HepG2 (cell line): ENCODE data around the gene LRIT2. TPM values are rescaled to one million over a fixed set of nuclear protein-coding genes. Genes with fewer than 3 reads are reported as not detected.

Experiments used
- ATAC-seq: fragments of 200-7000 bp; cut with Tn5 transposase; 3 replicates; pipeline ENCODE4 v1.9.1; 2020; ENCODE audit warnings: mild to moderate bottlenecking, moderate library complexity
- BruUV-seq: library from RNA; stranded (reverse); fragments of 400-500 nt; replicated peaks from 2 replicates; lab custom pipeline; 2021; lab: Mats Ljungman, UMichigan
- CTCF ChIA-PET: fragments of 300-600 bp; formaldehyde crosslinking; extraction: SDS; loops from one replicate; lab custom pipeline; 2021; ENCODE audit warnings: low total read pairs, inconsistent platforms, low intra/inter-chr PET ratio; lab: Yijun Ruan, JAX
- POLR2A ChIA-PET: fragments of 350-600 bp; sonication (Branson Sonifier 250); formaldehyde crosslinking; loops from one replicate; lab custom pipeline; 2020; ENCODE audit warnings: antibody characterized with exemption, inconsistent platforms; lab: Yijun Ruan, JAX
- DNase-seq: peaks from one replicate; pipeline ENCODE4 v3.0.0-alpha.2; 2015; ENCODE audit warnings: low spot score
- FAIRE-seq: peaks from 3 replicates; lab custom pipeline; 2011; peaks lifted over from hg19 to GRCh38; lab: Jason Lieb, UNC
- H2AFZ ChIP-seq: one replicate; pipeline ENCODE4 v1.6.1; 2011; ENCODE audit warnings: low read length, inconsistent platforms
- H3K27ac ChIP-seq: fragments of 300-600 bp; 3 replicates; pipeline ENCODE4 v1.8.0; 2011; ENCODE audit warnings: mixed run types, mild to moderate bottlenecking, mixed read lengths, low read length, inconsistent platforms; ENCODE audit not compliant: insufficient read depth; ENCODE audit errors: extremely low read length
- H3K27me3 ChIP-seq, 2 experiments: fragments of 200-600 bp in 1 of 2; 2 replicates in 1 of 2; 3 replicates in 1 of 2; pipeline versions ENCODE4 v1.6.0 to v1.8.0; 2011; ENCODE audit warnings: low read length in 2 of 2, mild to moderate bottlenecking in 2 of 2, moderate library complexity in 2 of 2, inconsistent platforms in 1 of 2; ENCODE audit not compliant: insufficient read depth in 2 of 2, control insufficient read depth in 1 of 2
- H3K36me3 ChIP-seq, 2 experiments: fragments of 200-600 bp in 1 of 2; replicated peaks in 1 of 2; 2 replicates in 1 of 2; 3 replicates in 1 of 2; pipeline versions ENCODE4 v1.5.1 to v1.8.0; 2011; ENCODE audit warnings: low read length in 2 of 2, inconsistent platforms in 1 of 2; ENCODE audit not compliant: insufficient read depth in 2 of 2, control insufficient read depth in 1 of 2
- H3K4me1 ChIP-seq: 2 replicates; pipeline ENCODE4 v1.5.1; 2012; ENCODE audit warnings: low read length, inconsistent platforms; ENCODE audit not compliant: insufficient read depth
- H3K4me2 ChIP-seq: 2 replicates; pipeline ENCODE4 v1.6.0; 2011; ENCODE audit warnings: low read depth, low read length, inconsistent platforms
- H3K4me3 ChIP-seq, 3 experiments: fragments of 200-600 bp in 1 of 3; sonication (generic), shearing (Covaris generic) in 1 of 3; replicated peaks in 1 of 3; 2 replicates each; pipeline ENCODE4 v1.5.1; 2011 to 2016; ENCODE audit warnings: low read length in 3 of 3, inconsistent platforms in 2 of 3, low read depth in 2 of 3, mild to moderate bottlenecking in 2 of 3, control low read depth in 1 of 3, mixed read lengths in 1 of 3; ENCODE audit not compliant: insufficient read depth in 1 of 3
- H3K79me2 ChIP-seq: one replicate; pipeline ENCODE4 v1.6.1; 2011; ENCODE audit warnings: low read length, inconsistent platforms; ENCODE audit not compliant: insufficient read depth
- H3K9ac ChIP-seq: 2 replicates; pipeline ENCODE4 v1.6.0; 2011; ENCODE audit warnings: mild to moderate bottlenecking, low read depth, low read length, inconsistent platforms; ENCODE audit not compliant: insufficient read depth
- H3K9me3 ChIP-seq: 2 replicates; pipeline ENCODE4 v1.5.1; 2012; ENCODE audit warnings: mild to moderate bottlenecking, low read length
- H4K20me1 ChIP-seq: 2 replicates; pipeline ENCODE4 v1.6.0; 2011; ENCODE audit warnings: inconsistent platforms, mild to moderate bottlenecking, low read length, moderate library complexity; ENCODE audit not compliant: insufficient read depth
- BCL6 ChIP-seq: IDR thresholded peaks from 2 replicates; pipeline ENCODE4 v1.6.1; 2016; ENCODE audit warnings: missing genetic modification reagents, missing compliant biosample characterization
- HDAC6 ChIP-seq: fragments of 200-600 bp; sonication (generic); IDR thresholded peaks from 2 replicates; pipeline ENCODE4 v1.7.0; 2017; ENCODE audit warnings: mild to moderate bottlenecking, antibody characterized with exemption, low read length, low read depth
- KLF16 ChIP-seq, 2 experiments: sonication (generic) in 1 of 2; formaldehyde crosslinking in 1 of 2; IDR thresholded peaks; 2 replicates each; pipeline versions ENCODE4 v1.6.1 to v1.8.0; 2016 to 2023; ENCODE audit warnings: missing genetic modification reagents in 2 of 2, missing compliant biosample characterization in 1 of 2
- MXI1 ChIP-seq: IDR thresholded peaks from 3 replicates; pipeline ENCODE4 v1.6.1; 2012; ENCODE audit warnings: low read depth, low read length, inconsistent platforms, borderline replicate concordance
- SMAD3 ChIP-seq: sonication (generic); formaldehyde crosslinking; IDR thresholded peaks from 2 replicates; pipeline ENCODE4 v1.4.0; 2020; ENCODE audit warnings: missing genetic modification reagents
- TP53 ChIP-seq: sonication (generic); formaldehyde crosslinking; conservative IDR thresholded peaks from 2 replicates; pipeline ENCODE4 v1.4.0; 2020; ENCODE audit warnings: missing genetic modification reagents
- ZBTB1 ChIP-seq: sonication (generic); formaldehyde crosslinking; IDR thresholded peaks from 2 replicates; pipeline ENCODE4 v1.4.0; 2020; ENCODE audit warnings: missing genetic modification reagents, borderline replicate concordance
- ZNF350 ChIP-seq: sonication (generic); formaldehyde crosslinking; IDR thresholded peaks from 2 replicates; pipeline ENCODE4 v1.4.0; 2020; ENCODE audit warnings: mild to moderate bottlenecking, low read depth, missing genetic modification reagents, borderline replicate concordance
- ZNF407 ChIP-seq: sonication (generic); formaldehyde crosslinking; IDR thresholded peaks from one replicate; pipeline ENCODE4 v1.5.1; 2020; ENCODE audit warnings: mild to moderate bottlenecking, missing genetic modification reagents; ENCODE audit errors: not compliant biosample characterization
- ZNF703 ChIP-seq: sonication (generic); formaldehyde crosslinking; IDR thresholded peaks from 2 replicates; pipeline ENCODE4 v1.5.1; 2020; ENCODE audit warnings: missing genetic modification reagents, mild to moderate bottlenecking, moderate library complexity, borderline replicate concordance
- ZNF75D ChIP-seq: sonication (generic); formaldehyde crosslinking; IDR thresholded peaks from 2 replicates; pipeline ENCODE4 v1.8.1; 2023; ENCODE audit warnings: missing genetic modification reagents, mild to moderate bottlenecking, borderline replicate concordance
- WGBS: methylation state at CpG from one replicate; pipeline ENCODE4 v1.1.6; 2017; ENCODE audit warnings: low lambda C conversion rate; 5-methylcytosine and 5-hydroxymethylcytosine counted together
- in situ Hi-C: cut with HindIII; loops from 2 replicates; pipeline ENCODE4 v1.10.0; 2017; ENCODE audit warnings: low pct_unique_long_range_greater_than_20kb; ENCODE audit not compliant: extremely low pct_ligation_motif_present
- intact Hi-C: fragments of 100-400 bp; cut with micrococcal nuclease; formaldehyde crosslinking; loops from one replicate; pipeline ENCODE4 v1.10.0; 2022; ENCODE audit not compliant: unreplicated experiment
- polyA plus RNA-seq, 8 experiments: library from polyadenylated mRNA; depleted of rRNA in 3 of 8; stranded (reverse) in 7 of 8; unstranded in 1 of 8; fragments of >200 nt; fragmentation: Illumina TruSeq in 4 of 8; extraction: Trizol in 4 of 8; gene quantifications; 2 replicates each; pipeline versions ENCODE4 v1.2.1 to v1.2.3, GENCODE V29; 2011 to 2016; ENCODE audit warnings: low read depth in 4 of 8, missing spikeins in 1 of 8, mixed read lengths in 1 of 8; ENCODE audit not compliant: insufficient read depth in 1 of 8
- total RNA-seq, 5 experiments: library from RNA; depleted of rRNA; stranded (reverse); fragments of >200 nt; fragmentation: Illumina TruSeq; extraction: Trizol; gene quantifications; 2 replicates each; pipeline ENCODE4 v1.2.3, GENCODE V29; 2016; ENCODE audit warnings: low read depth in 1 of 5

The LRIT2 gene
- total and polyA plus RNA-seq, 2 of the 13 experiments (the other 11 are each of a cell fraction or from before 2014, with no cell fraction given) = not detected

DNA sequence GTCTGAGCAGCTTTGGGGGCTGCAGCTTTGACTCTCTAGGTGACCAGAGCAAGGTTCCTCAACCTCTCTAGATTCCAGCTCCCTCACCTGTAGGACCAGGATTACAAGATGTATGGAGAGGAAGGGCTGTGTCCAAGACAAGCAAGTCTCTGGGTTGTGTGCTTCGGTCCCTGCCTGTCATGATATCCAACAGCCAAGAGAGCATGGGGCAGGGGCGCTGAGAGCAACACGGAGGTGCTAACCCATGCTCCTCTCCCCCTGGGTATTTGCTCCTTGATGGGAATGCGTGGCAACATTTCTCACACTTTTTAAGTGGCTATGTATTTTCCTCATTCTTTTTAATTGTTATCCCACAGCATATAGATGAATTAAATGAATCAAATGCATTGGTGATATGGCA lies 20.7 kb downstream of the LRIT2 start:
- TF ChIP-seq ZNF407 (CRISPR knock-in tag) (no peak), BCL6 (CRISPR knock-in tag) (no peak), ZBTB1 (CRISPR knock-in tag) (no peak), HDAC6 (no peak), ZNF703 (CRISPR knock-in tag) (no peak), TP53 (no peak), KLF16 (CRISPR knock-in tag; IDR thresholded peaks at IDR 0.05) (no peak), SMAD3 (no peak), ZNF75D (CRISPR knock-in tag) (no peak), ZNF350 (CRISPR knock-in tag) (no peak), MXI1 (no peak)
- TF ChIP-seq, all 625 proteins: peak for 0
- Histone ChIP-seq H3K4me3 (no peak overlapping the region), H2AFZ (no peak overlapping the region), H3K27me3 (peaks cover 1 to 17% of the 10 kb centered on the region in 2 experiments; a peak in 3 of 5 replicates), H3K4me2 (no peak overlapping the region), H3K27ac (no peak overlapping the region), H3K36me3 (no peaks in the 10 kb centered on the region), H4K20me1 (no peaks in the 10 kb centered on the region), H3K9me3 (no peaks in the 10 kb centered on the region), H3K79me2 (no peaks in the 10 kb centered on the region), H3K9ac (no peak overlapping the region), H3K4me1 (no peaks in the 10 kb centered on the region)
- FAIRE-seq = no peak
- ATAC-seq = no peak
- BruUV-seq = no TSS peak
- intact Hi-C loops (loop anchor here (1.0 kb wide), 3 partner anchors 56 to 128 kb away; no protein-coding TSS in a partner anchor), in situ Hi-C loops (loop anchor here (5.0 kb wide), 1 partner anchor 72 kb away; no protein-coding TSS in a partner anchor)
- WGBS = 13% methylated on average over 4 of the region's 4 CpGs
- CTCF ChIA-PET = interaction anchor here (3.7 kb wide), 1 partner anchor 79 kb away, joined by 22 read pairs; no protein-coding TSS in a partner anchor
- POLR2A ChIA-PET = no interaction called here
- DNase-seq = no peak
